Fibroblast of lung (primary cell): ENCODE results near the gene ESPN.

ENCODE experiments used
- CTCF ChIP-seq, 2 donors: IDR thresholded peaks in 1 of 2; conservative IDR thresholded peaks in 1 of 2; 1 replicate in 1 of 2; 2 replicates in 1 of 2; pipeline ENCODE4 v1.5.1; 2011 to 2012; ENCODE audit warnings: low read length in 2 of 2, control low read depth in 1 of 2, inconsistent platforms in 1 of 2, low read depth in 1 of 2, mild to moderate bottlenecking in 1 of 2
- EZH2 ChIP-seq: IDR thresholded peaks from 2 replicates; pipeline ENCODE4 v1.5.1; 2012; ENCODE audit warnings: low read length, control low read depth, mild to moderate bottlenecking; ENCODE audit errors: missing control alignments

DNA sequence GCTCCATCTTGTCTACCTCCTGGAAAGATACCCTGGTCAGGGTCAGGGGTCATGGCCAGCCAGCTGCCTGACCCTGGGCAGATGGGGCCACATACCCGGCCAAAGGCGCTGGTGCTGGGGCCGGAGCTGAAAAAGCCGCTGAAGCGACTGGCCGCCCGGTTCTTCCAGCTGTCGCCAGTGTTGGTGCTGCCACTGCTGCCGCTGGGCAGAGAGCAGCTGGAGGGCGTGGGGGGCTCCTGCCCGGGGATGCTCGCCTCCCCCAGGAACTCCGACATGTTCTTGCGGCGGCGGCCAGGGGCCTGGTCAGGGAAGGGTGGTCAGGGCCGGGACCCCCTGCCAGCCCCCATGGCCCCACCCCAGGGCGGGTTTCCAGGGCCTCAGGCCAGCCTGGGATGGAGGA, 48.6 kb downstream of the ESPN start:
- no peak for TF ChIP-seq CTCF (conservative IDR thresholded peaks at IDR 0.05 in 1 of 2, IDR thresholded peaks at IDR 0.05 in 1 of 2; ENCODE audit: low read depth in 1 of 2, low read length in 2 of 2)
- no peak for TF ChIP-seq EZH2
